SK-N-SH treated with all-trans-retinoic acid at 6 μM for 48 hours (cell line): ENCODE measurements around the gene QPCT.

Source experiments
- ARNTL ChIP-seq: fragments of 450-650 bp; formaldehyde crosslinking; IDR thresholded peaks from 2 replicates; pipeline ENCODE4 v1.5.0; 2020; ENCODE audit warnings: low read depth, mild to moderate bottlenecking, moderate library complexity, borderline replicate concordance
- BACH2 ChIP-seq: fragments of 250-450 bp; sonication (Bioruptor Pico); IDR thresholded peaks from 2 replicates; pipeline ENCODE4 v1.9.0; 2021; ENCODE audit warnings: mild to moderate bottlenecking, borderline replicate concordance
- CSDC2 ChIP-seq: fragments of 250-450 bp; sonication (Bioruptor Pico); IDR thresholded peaks from 2 replicates; pipeline ENCODE4 v1.5.0; 2020; ENCODE audit warnings: mild to moderate bottlenecking, moderate library complexity
- GLIS3 ChIP-seq: fragments of 250-450 bp; sonication (Bioruptor Pico); IDR thresholded peaks from 2 replicates; pipeline ENCODE4 v1.5.0; 2020; ENCODE audit warnings: mild to moderate bottlenecking, moderate library complexity
- ISL1 ChIP-seq: fragments of 250-450 bp; sonication (Bioruptor Pico); IDR thresholded peaks from 2 replicates; pipeline ENCODE4 v2.1.2; 2022; ENCODE audit warnings: mild to moderate bottlenecking, moderate library complexity
- RARB ChIP-seq: fragments of 250-450 bp; sonication (Bioruptor Pico); IDR thresholded peaks from 2 replicates; pipeline ENCODE4 v1.8.0; 2021; ENCODE audit warnings: mild to moderate bottlenecking, moderate library complexity
- SNAI2 ChIP-seq: fragments of 250-450 bp; sonication (Bioruptor Pico); IDR thresholded peaks from 2 replicates; pipeline ENCODE4 v1.5.0; 2020; ENCODE audit warnings: mild to moderate bottlenecking, moderate library complexity
- TCF4 ChIP-seq: fragments of 250-450 bp; sonication (Bioruptor Pico); IDR thresholded peaks from 2 replicates; pipeline ENCODE4 v1.8.0; 2021; ENCODE audit warnings: mild to moderate bottlenecking, moderate library complexity, borderline replicate concordance
- ZFP3 ChIP-seq: fragments of 250-450 bp; sonication (Bioruptor Pico); IDR thresholded peaks from 2 replicates; pipeline ENCODE4 v1.5.0; 2020; ENCODE audit warnings: mild to moderate bottlenecking, moderate library complexity
- ZFP30 ChIP-seq: fragments of 450-650 bp; formaldehyde crosslinking; IDR thresholded peaks from 2 replicates; pipeline ENCODE4 v1.5.0; 2022; ENCODE audit warnings: mild to moderate bottlenecking, moderate library complexity
- ZNF565 ChIP-seq: fragments of 450-650 bp; formaldehyde crosslinking; conservative IDR thresholded peaks from 2 replicates; pipeline ENCODE4 v1.5.0; 2020; ENCODE audit warnings: low read depth, mild to moderate bottlenecking, moderate library complexity
- TF ChIP-seq, protein P1 (sequence below): fragments of 250-450 bp; sonication (Bioruptor Pico); IDR thresholded peaks from 2 replicates; pipeline ENCODE4 v1.5.1; 2020; ENCODE audit warnings: low read depth, mild to moderate bottlenecking, moderate library complexity
- TF ChIP-seq, protein P2 (sequence below): fragments of 250-450 bp; sonication (Bioruptor Pico); IDR thresholded peaks from 2 replicates; pipeline ENCODE4 v1.5.0; 2020; ENCODE audit warnings: mild to moderate bottlenecking, moderate library complexity
- TF ChIP-seq, protein P3 (sequence below): fragments of 250-450 bp; sonication (Bioruptor Pico); IDR thresholded peaks from 2 replicates; pipeline ENCODE4 v1.8.0; 2020; ENCODE audit warnings: mild to moderate bottlenecking, moderate library complexity, borderline replicate concordance

DNA sequence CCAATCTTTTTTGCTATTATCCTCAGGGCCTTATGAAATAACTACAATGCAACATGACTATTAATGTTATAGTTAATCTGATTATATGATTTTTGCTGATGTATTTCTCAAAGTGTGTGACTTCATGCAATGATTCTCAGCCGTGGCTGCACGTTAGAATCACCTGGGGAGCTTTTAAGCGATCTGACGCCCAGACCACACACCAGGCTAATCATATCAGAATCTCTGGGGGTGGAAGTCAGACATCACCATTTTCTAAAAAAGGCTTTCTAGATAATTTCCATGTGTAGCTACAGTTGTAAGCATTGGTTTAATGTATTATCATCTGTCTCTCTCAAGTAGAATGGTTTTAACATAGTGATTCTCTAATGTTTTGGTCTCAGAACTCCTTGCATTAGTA, 5.5 kb upstream of the QPCT start:
- TF ChIP-seq, protein P1, sequence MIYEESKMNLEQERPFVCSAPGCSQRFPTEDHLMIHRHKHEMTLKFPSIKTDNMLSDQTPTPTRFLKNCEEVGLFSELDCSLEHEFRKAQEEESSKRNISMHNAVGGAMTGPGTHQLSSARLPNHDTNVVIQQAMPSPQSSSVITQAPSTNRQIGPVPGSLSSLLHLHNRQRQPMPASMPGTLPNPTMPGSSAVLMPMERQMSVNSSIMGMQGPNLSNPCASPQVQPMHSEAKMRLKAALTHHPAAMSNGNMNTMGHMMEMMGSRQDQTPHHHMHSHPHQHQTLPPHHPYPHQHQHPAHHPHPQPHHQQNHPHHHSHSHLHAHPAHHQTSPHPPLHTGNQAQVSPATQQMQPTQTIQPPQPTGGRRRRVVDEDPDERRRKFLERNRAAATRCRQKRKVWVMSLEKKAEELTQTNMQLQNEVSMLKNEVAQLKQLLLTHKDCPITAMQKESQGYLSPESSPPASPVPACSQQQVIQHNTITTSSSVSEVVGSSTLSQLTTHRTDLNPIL (CRISPR knock-in tag), result no peak
- TF ChIP-seq RARB (CRISPR knock-in tag) (no peak), ISL1 (no peak), CSDC2 (CRISPR knock-in tag) (no peak), ZNF565 (CRISPR knock-in tag) (no peak), ARNTL (CRISPR knock-in tag) (no peak), BACH2 (CRISPR knock-in tag) (no peak), GLIS3 (CRISPR knock-in tag) (no peak), ZFP3 (CRISPR knock-in tag) (no peak), SNAI2 (CRISPR knock-in tag) (no peak), ZFP30 (CRISPR knock-in tag) (no peak), TCF4 (CRISPR knock-in tag) (no peak)
- TF ChIP-seq, protein P2, sequence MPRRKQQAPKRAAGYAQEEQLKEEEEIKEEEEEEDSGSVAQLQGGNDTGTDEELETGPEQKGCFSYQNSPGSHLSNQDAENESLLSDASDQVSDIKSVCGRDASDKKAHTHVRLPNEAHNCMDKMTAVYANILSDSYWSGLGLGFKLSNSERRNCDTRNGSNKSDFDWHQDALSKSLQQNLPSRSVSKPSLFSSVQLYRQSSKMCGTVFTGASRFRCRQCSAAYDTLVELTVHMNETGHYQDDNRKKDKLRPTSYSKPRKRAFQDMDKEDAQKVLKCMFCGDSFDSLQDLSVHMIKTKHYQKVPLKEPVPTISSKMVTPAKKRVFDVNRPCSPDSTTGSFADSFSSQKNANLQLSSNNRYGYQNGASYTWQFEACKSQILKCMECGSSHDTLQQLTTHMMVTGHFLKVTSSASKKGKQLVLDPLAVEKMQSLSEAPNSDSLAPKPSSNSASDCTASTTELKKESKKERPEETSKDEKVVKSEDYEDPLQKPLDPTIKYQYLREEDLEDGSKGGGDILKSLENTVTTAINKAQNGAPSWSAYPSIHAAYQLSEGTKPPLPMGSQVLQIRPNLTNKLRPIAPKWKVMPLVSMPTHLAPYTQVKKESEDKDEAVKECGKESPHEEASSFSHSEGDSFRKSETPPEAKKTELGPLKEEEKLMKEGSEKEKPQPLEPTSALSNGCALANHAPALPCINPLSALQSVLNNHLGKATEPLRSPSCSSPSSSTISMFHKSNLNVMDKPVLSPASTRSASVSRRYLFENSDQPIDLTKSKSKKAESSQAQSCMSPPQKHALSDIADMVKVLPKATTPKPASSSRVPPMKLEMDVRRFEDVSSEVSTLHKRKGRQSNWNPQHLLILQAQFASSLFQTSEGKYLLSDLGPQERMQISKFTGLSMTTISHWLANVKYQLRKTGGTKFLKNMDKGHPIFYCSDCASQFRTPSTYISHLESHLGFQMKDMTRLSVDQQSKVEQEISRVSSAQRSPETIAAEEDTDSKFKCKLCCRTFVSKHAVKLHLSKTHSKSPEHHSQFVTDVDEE, result no peak
- TF ChIP-seq, protein P3, sequence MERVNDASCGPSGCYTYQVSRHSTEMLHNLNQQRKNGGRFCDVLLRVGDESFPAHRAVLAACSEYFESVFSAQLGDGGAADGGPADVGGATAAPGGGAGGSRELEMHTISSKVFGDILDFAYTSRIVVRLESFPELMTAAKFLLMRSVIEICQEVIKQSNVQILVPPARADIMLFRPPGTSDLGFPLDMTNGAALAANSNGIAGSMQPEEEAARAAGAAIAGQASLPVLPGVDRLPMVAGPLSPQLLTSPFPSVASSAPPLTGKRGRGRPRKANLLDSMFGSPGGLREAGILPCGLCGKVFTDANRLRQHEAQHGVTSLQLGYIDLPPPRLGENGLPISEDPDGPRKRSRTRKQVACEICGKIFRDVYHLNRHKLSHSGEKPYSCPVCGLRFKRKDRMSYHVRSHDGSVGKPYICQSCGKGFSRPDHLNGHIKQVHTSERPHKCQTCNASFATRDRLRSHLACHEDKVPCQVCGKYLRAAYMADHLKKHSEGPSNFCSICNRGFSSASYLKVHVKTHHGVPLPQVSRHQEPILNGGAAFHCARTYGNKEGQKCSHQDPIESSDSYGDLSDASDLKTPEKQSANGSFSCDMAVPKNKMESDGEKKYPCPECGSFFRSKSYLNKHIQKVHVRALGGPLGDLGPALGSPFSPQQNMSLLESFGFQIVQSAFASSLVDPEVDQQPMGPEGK (CRISPR knock-in tag), result no peak
